Stimulated activated effector memory CD8-positive, alpha-beta T cell treated with anti-CD3 and anti-CD28 coated beads, Interleukin-12 subunit alpha, Interleukin-12 subunit beta, amount 100 ng/mL, for 72 hours (primary cell): ENCODE results near the gene FAM217A.
A peak's percentile ranks its signal among the peaks of the same experiment; 100 is the strongest.
"Not testable (repeated sequence)": the region's sequence is repeated elsewhere in the genome, so short reads cannot be mapped to it uniquely, and the experiment has no call there.

Experiments
- ATAC-seq: fragments of 150-1000 bp; cut with Tn5 transposase; 2 replicates; pipeline ENCODE4 v1.10.0; 2021
- DNase-seq, 2 donors: peaks; one replicate each; pipeline ENCODE4 v3.0.0; 2021 to 2022; ENCODE audit warnings: low spot score in 2 of 2
- H3K27ac Mint-ChIP-seq: one replicate; pipeline ENCODE4 v1.8.0; 2022; ENCODE audit warnings: mild to moderate bottlenecking, mixed read lengths
- H3K36me3 Mint-ChIP-seq: one replicate; pipeline ENCODE4 v1.8.0; 2022; ENCODE audit warnings: mild to moderate bottlenecking, mixed read lengths
- H3K4me1 Mint-ChIP-seq: one replicate; pipeline ENCODE4 v1.8.0; 2022; ENCODE audit warnings: mixed read lengths
- H3K4me3 Mint-ChIP-seq: one replicate; pipeline ENCODE4 v1.8.0; 2022; ENCODE audit warnings: mild to moderate bottlenecking, mixed read lengths
- H3K9me3 Mint-ChIP-seq: one replicate; pipeline ENCODE4 v1.8.0; 2022; ENCODE audit warnings: mixed read lengths

FAM217A gene

GRCh38 chr6:4101298-4101697, 22.4 kb upstream of the FAM217A start:
- DNase-seq (no peak), ATAC-seq (no peak)
- Mint-ChIP-seq H3K4me1 (no peaks in the 10 kb centered on the region), H3K9me3 (no peaks in the 10 kb centered on the region), H3K27ac (no peak overlapping the region), H3K36me3 (no peaks in the 10 kb centered on the region), H3K4me3 (no peak overlapping the region)

- H3K4me3 Mint-ChIP-seq: no peak overlapping the region
- H3K27ac Mint-ChIP-seq: no peak overlapping the region
- no peaks in the 10 kb centered on the region for H3K36me3 Mint-ChIP-seq
- ATAC-seq (no peak), DNase-seq (no peak)
- H3K9me3 Mint-ChIP-seq: no peaks in the 10 kb centered on the region
- H3K4me1 Mint-ChIP-seq: no peaks in the 10 kb centered on the region
Observed at GRCh38 chr6:4100655-4101054, 21.7 kb upstream of the FAM217A start.

DNA sequence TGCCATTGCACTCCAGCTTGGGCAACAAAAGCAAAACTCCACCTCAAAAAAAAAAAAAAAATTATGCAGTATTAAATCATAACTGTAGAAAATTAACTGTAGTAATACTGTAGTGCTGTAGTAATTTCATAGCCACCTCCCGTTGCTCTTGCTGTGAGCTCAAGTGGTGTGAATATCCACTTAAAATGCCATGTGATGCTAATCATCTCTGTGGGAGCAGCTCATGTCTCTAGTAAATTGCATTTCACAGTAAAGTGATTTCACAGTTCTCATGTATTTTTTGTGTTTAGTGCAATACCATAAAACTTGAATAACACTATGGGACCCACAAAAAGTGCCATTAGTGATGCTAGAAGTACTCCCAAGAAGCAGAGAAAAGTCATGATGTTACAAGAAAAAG, 14.4 kb upstream of the FAM217A start:
- no peak overlapping the region for H3K4me3 Mint-ChIP-seq
- H3K4me1 Mint-ChIP-seq: no peaks in the 10 kb centered on the region
- no peaks in the 10 kb centered on the region for H3K9me3 Mint-ChIP-seq
- no peaks in the 10 kb centered on the region for H3K36me3 Mint-ChIP-seq
- DNase-seq: no peak
- no peak for ATAC-seq
- no peak overlapping the region for H3K27ac Mint-ChIP-seq

DNA sequence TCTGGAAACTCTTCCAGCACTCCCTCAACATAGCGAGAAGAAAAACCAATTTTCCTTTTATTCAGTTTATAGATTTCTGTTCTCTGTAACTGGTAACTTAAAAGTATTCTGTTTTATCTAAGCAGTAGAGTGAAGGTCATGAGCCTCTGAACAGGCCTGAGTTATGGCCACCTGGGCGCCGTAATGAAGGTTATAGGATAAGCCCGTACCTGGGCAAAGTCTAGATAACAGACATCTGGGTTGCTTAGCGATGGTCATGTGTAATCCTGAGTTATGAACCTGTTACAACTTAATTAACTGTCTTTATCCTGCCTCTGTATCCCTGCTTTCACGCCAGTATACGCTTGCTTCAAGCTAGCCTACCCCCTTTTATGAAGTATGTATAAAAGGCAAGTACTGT, 13.0 kb upstream of the FAM217A start:
- ATAC-seq (no peak), DNase-seq (no peak)
- Mint-ChIP-seq H3K36me3 (no peaks in the 10 kb centered on the region), H3K4me3 (no peak overlapping the region), H3K27ac (no peak overlapping the region), H3K4me1 (no peaks in the 10 kb centered on the region), H3K9me3 (no peaks in the 10 kb centered on the region)

DNA sequence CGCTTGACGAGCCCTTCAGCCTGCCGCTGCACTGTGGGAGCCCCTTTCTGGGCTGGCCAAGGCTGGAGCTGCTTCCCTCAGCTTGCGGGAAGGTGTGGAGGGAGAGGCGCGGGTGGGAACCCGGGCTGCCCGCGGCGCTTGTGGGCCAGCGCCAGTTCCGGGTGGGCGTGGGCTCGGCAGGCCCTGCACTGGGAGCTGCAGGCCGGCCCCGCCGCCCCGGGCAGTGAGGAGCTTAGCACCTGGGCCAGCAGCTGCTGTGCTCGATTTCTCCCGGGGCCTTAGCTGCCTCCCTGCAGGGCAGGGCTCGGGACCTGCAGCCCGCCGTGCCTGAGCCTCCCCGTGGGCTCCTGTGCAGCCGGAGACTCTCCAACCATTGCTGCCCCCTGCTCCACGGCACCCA, 11.1 kb upstream of the FAM217A start:
- not testable (repeated sequence) for H3K4me1 Mint-ChIP-seq, H3K4me3 Mint-ChIP-seq, H3K36me3 Mint-ChIP-seq, H3K27ac Mint-ChIP-seq, DNase-seq, ATAC-seq, H3K9me3 Mint-ChIP-seq

- H3K4me1 Mint-ChIP-seq: no peaks in the 10 kb centered on the region
- H3K9me3 Mint-ChIP-seq: no peaks in the 10 kb centered on the region
- H3K27ac Mint-ChIP-seq: no peak overlapping the region
- DNase-seq (no peak), ATAC-seq (no peak)
- no peaks in the 10 kb centered on the region for H3K36me3 Mint-ChIP-seq
- H3K4me3 Mint-ChIP-seq: no peak overlapping the region
Observed at GRCh38 chr6:4088704-4089103, 9.8 kb upstream of the FAM217A start.

- H3K9me3 Mint-ChIP-seq: no peaks in the 10 kb centered on the region
Observed at GRCh38 chr6:4085332-4085700, 6.4 kb upstream of the FAM217A start.

DNA sequence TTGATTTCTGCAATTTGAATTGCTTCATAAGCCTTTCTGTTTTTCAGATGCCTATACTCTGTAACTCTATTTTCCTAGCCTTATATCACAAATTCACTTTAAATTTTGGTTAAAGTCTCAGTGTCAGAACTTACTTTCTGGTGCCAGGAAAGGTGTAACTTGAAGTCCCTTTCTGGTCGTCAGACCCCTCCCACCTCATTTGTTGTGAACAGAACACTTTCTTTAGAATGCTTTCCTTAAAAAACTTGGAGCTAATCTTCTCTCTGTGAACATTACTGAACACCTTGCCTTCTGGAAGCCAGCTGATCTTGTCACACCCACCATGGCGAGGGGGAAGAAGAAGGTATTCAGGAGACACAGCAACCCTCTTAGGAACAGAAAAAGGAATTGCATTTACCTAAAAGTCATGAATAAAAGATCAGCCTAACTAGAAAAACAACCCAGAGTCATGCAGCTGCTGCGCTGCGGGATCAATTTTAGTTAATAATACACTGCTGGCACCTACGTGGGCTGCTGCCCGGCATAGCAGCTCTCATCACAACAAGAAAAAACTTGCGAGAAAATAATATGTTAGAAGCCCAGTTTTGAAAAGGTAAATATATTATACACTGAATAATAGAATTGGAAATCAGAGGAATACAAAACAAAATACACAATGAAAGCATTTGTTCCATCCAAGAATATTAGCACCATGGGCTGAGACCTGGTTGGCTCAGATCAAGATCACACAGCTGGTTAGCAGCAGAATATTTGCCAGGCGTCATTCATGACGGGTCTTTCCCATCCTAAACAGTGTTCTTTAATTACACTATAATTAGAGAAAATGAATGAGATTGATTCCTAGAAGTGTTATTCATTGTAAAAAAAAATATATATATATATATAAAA, 5.8 kb upstream of the FAM217A start:
- Mint-ChIP-seq H3K27ac (no peak overlapping the region), H3K36me3 (no peaks in the 10 kb centered on the region), H3K9me3 (no peaks in the 10 kb centered on the region), H3K4me1 (no peaks in the 10 kb centered on the region), H3K4me3 (no peak overlapping the region)
- ATAC-seq (no peak), DNase-seq (no peak)

More at GRCh38 chr6:4085332-4085700, 6.4 kb upstream of the FAM217A start:
- Mint-ChIP-seq H3K36me3 (no peaks in the 10 kb centered on the region), H3K4me1 (no peaks in the 10 kb centered on the region), H3K4me3 (no peak overlapping the region), H3K27ac (no peak overlapping the region)
- ATAC-seq (no peak), DNase-seq (no peak)

DNA sequence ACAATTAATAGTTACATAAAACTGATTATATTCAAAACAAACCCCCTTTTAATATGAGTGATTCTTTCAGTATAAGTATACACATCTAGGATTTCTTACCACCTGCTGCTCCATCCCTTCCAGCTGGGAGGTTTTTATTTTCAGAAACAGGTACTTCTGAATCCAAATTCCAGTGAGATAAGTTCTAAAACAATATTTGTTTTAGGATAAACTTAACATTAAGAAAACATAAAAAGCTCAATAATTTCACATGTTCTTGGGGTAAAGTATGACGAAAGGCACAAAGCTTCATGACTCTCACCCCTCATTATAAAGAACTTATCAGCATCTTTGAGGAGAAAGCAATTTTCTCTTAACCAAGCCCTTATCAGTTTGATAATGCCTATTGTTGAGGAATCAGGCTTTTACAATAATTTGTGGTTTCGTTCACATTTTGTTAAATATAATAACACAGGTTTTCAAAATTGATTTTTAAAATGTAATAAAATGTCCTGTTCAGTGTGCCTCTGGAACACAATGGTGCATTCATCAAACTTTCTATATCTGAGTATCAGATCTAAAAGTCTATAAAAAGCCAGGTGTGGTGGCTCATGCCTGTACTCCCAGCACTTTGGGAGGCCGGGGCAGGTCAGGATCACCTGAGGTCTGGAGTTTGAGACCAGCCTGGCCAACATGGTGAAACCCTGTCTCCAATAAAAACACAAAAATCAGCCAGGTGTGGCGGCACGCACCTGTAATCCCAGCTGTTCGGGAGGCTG, 4.3 kb downstream of the FAM217A start:
- no peak for DNase-seq
- H3K9me3 Mint-ChIP-seq: no peaks in the 10 kb centered on the region
- no peaks in the 10 kb centered on the region for H3K4me1 Mint-ChIP-seq
- H3K4me3 Mint-ChIP-seq: no peak overlapping the region
- no peak for ATAC-seq
- H3K36me3 Mint-ChIP-seq: no peaks in the 10 kb centered on the region
- H3K27ac Mint-ChIP-seq: no peak overlapping the region

- DNase-seq (no peak), ATAC-seq (no peak)
- no peaks in the 10 kb centered on the region for H3K36me3 Mint-ChIP-seq
- H3K4me1 Mint-ChIP-seq: no peaks in the 10 kb centered on the region
- no peak overlapping the region for H3K27ac Mint-ChIP-seq
- H3K9me3 Mint-ChIP-seq: no peaks in the 10 kb centered on the region
- H3K4me3 Mint-ChIP-seq: no peak overlapping the region
Observed at GRCh38 chr6:4071330-4071729, 7.6 kb downstream of the FAM217A start.

GRCh38 chr6:4069199-4069598, 9.7 kb downstream of the FAM217A start:
- H3K9me3 Mint-ChIP-seq: no peaks in the 10 kb centered on the region
- no peak for ATAC-seq

DNA sequence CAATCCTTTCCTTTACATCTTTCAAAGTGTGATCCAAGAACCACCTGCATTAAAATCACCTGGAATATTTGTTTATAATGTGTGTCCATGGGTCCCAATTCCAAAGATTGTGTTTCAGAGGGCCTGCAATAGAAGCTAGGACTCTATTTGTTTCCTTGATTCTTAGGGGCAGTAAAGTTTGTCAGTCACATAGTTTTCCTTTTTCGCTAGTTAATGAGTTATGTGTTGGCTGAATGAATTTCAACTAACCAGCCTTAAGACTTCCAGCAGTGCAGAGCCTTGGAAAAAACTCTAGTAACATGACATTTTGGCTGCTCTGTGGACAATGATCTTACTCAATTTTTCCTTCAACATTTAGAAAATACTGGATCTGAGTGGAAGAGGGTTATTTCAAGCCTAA, 11.3 kb downstream of the FAM217A start:
- Mint-ChIP-seq H3K9me3 (no peaks in the 10 kb centered on the region), H3K27ac (no peak overlapping the region), H3K36me3 (peaks cover 37% of the 10 kb centered on the region), H3K4me1 (peaks cover 5% of the 10 kb centered on the region), H3K4me3 (no peak overlapping the region)
- DNase-seq (no peak), ATAC-seq (no peak)

More at GRCh38 chr6:4069199-4069598, 9.7 kb downstream of the FAM217A start:
- Mint-ChIP-seq H3K36me3 (peaks cover 21% of the 10 kb centered on the region), H3K4me1 (peaks cover 5% of the 10 kb centered on the region), H3K27ac (no peak overlapping the region), H3K4me3 (no peak overlapping the region)
- no peak for DNase-seq

DNA sequence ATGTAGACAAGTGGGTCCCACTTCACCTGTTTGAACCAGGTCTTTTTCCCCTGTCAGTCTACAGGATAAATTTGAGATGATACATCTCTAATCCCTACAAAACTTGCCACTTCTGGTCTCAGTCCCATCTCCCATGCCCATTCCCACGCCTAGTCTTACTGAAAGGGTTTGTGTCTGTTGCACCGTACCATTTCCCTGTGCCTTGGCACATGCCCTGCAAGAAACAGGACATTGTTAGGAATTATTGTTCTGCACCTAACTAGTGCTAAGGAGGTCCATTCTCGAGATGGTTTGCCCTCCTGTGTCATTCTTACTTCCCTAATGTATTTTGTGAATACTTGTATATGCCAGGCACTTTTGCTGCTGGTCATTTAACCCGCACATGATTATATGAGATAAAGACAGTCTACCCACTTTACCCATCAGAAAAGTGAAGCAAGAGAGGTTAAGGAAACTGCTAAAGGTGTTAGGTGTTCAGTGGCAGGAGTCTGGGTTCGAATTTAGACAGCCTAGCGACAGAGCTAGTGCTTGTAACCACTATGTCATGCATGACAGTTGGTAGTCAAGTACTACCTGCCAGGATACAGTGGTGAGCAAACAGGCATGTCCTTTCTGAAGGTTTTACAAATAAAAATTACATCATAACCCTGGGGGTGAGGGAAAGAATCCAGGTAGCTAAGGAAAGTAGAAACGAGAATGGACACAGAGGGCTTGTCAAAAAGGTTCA, 12.7 kb downstream of the FAM217A start:
- ATAC-seq (no peak), DNase-seq (no peak)
- Mint-ChIP-seq H3K9me3 (no peaks in the 10 kb centered on the region), H3K4me3 (no peak overlapping the region), H3K36me3 (peaks cover 51% of the 10 kb centered on the region), H3K4me1 (peaks cover 5% of the 10 kb centered on the region), H3K27ac (peak overlapping the region; percentile 88)

GRCh38 chr6:4059115-4059777, 19.7 kb downstream of the FAM217A start:
- Mint-ChIP-seq H3K9me3 (no peaks in the 10 kb centered on the region), H3K36me3 (peaks cover 100% of the 10 kb centered on the region), H3K4me1 (peaks cover 24% of the 10 kb centered on the region), H3K4me3 (peak overlapping the region; percentile 69), H3K27ac (peak overlapping the region; percentile 95)
- peak; percentile 19 to 71 for DNase-seq
- peak; percentile 93 for ATAC-seq

DNA sequence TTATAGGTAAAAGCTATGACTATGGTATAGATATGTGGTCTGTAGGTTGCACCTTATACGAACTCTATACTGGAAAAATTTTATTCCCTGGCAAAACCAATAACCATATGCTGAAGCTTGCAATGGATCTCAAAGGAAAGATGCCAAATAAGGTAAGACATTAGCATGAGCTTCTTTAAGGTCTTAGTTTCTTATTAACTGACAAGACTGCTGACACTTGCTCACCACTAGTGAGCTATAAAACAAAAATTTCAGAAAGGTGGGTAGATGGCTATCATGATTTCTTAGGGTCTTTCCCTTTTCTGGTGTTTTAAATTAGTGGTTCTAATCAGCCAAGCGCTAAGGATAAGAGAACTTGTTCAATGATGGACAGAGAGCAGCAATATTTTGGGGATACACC, 21.9 kb downstream of the FAM217A start:
- Mint-ChIP-seq H3K27ac (peak overlapping the region; percentile 63), H3K4me1 (peaks cover 24% of the 10 kb centered on the region), H3K9me3 (no peaks in the 10 kb centered on the region), H3K36me3 (peaks cover 100% of the 10 kb centered on the region), H3K4me3 (no peak overlapping the region)
- DNase-seq (no peak), ATAC-seq (no peak)
